ENCODE measurements around the gene PAPSS1.

PAPSS1 gene

DNA sequence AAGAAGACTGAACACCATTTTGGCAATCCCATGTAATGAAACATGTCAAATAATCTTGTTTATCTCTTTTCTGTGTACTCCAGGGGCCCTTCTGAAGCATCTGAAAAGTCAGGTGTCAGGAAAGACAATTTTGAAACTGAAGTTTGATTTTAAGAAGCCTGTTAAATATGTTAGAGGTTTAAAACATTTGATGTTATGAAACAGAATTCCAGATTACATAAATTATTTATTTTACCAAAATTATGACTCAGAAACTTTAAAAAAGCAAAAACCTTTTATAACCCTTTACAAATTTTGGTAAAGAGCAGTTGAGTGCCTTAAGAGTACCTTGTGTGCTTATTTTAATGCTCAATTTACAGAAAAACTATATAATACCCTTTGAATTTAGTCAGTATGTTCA lies 130.8 kb downstream of the PAPSS1 start:
- no peak overlapping the region for H3K4me3 ChIP-seq

DNA sequence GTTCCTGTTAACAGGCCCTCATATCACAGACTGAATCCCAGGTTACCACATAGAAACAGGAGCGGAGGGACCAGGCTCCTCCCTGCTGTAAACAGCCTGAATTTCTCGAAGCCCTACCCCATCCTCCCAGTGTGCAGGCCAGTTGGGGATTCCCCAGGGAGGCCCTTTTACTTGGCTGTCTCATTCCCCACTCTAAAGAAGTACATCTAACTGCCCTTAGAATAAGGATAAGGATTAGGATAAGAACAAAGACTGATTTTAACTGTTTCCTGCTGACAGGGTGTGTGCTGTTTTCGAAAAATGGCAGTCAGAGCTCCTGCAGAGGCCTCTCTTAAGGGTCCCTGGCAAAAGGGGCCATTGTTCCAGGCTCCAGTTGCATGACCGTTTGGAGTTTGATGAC lies 133.7 kb downstream of the PAPSS1 start:
- Histone ChIP-seq H3K27ac (no peak overlapping the region), H3K4me3 (no peak overlapping the region)

More for the DNA sequence above, 130.8 kb downstream of the PAPSS1 start:
- no peak overlapping the region for H3K27ac ChIP-seq

DNA sequence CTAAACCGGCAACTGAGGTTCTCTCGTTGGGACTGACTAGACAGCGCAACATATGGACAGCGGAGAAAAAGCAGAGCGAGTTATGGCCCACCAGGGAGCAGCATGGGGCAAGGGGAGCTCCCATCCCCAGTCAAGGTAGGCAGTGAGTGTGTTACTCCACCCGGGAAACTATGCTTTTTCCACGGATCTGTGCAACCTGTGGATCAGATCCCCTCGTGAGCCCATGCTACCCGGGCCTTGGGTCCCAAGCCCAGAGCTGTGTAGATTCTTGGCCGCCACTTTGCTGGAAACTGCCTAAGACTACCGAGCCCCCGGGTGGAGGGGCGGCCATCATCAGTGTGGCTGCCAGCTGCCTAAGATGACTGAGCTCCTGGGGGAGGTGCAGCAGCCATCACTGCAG lies 140.9 kb downstream of the PAPSS1 start:
- Histone ChIP-seq H3K4me3 (no peak overlapping the region), H3K27ac (no peak overlapping the region)

DNA sequence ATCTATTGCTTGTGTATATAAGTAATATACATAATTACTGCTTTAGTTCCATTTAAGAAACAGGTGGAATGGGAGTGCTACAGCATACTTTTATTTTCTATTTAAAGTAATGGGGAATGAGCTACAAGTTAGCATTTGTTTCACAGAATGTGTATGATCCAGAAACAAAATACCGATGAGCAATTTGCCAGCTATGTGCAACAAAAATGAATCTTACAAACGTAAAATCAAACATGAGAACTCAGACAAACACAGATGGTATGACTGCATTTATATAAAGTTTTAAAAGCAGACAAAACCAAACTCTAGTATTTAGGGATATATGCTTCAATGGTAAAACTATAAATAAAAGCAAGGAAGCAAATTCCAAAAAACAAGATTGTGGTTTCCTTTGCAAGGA lies 141.7 kb downstream of the PAPSS1 start:
- H3K27ac ChIP-seq = no peak overlapping the region
- H3K4me3 ChIP-seq = no peak overlapping the region

DNA sequence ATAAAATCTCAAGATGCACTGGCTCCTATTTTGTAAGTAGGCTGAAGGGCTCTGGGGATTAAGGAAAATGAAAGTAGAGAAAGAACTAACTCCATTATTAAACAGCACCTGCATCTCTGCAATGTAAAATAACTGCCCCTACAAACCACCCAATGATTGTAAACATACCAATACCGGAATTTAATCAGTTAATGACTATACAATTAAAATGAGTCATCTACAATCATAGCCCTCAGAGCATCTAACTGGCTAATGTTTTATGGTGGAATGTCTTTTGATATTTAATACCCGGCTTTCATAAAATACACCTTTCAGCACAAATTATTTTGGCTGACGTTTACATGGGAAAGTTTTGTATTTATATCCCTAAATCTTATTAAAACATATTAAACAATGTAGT lies 142.3 kb downstream of the PAPSS1 start:
- H3K27ac ChIP-seq = no peak overlapping the region

DNA sequence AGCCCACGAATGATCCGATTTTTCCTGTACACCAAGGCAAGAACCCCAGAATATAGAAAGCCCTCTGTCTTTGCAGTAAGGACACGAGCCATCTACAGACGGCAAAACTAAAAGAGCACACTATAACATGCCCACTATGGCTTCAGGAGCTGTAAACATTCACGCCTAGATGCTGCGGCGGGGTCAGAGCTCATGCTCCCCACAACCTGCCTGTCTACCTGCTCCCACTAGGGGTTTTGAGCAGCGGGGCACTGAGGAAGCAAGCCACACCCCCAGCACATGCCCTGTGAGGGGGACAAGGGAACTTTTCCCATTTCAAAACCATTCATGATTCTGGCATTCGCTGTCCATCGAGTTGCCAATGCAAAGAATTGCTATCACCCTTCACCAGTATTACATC lies 144.8 kb downstream of the PAPSS1 start:
- no peak overlapping the region for H3K27ac ChIP-seq
- no peak overlapping the region for H3K4me3 ChIP-seq

More for the DNA sequence above, 142.3 kb downstream of the PAPSS1 start:
- no peak overlapping the region for H3K4me3 ChIP-seq

DNA sequence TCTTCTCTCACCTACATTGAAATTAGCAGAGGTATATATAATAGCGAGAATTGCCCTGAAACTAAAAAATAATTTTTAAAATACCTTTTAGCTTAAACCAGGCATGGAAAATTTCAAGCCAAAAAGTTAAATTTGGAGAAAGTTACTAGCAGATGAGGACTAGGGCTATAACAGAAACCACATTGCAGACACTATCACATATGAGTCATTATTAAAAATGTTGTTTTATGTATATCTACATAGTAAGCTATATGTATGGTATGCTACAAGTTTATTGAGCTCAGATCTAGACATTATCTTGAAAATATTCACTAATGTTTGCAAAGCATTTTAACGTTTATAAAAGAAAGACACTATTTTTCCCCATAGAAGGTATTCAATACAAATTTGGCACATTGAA lies 147.8 kb downstream of the PAPSS1 start:
- Histone ChIP-seq H3K4me3 (no peak overlapping the region), H3K27ac (no peak overlapping the region)

DNA sequence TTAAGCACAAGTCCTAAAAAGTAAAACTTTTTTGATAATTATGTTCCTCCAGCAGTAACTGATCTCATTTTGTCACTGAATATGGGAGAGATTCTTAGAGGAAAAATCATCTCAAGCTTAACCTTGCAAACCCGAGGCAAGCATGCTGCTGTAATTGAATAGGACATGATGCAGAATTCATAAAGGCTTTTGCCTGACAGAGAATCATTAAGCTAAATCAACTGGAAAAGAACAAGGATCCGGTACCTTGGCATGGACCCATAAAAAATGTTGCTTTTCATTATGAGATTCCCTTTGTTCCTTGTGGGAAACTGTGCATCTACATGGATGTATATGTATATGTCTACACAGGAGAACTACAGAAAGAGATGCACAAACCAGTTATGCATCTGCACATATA lies 149.1 kb downstream of the PAPSS1 start:
- H3K27ac ChIP-seq = no peak overlapping the region
- no peak overlapping the region for H3K4me3 ChIP-seq

DNA sequence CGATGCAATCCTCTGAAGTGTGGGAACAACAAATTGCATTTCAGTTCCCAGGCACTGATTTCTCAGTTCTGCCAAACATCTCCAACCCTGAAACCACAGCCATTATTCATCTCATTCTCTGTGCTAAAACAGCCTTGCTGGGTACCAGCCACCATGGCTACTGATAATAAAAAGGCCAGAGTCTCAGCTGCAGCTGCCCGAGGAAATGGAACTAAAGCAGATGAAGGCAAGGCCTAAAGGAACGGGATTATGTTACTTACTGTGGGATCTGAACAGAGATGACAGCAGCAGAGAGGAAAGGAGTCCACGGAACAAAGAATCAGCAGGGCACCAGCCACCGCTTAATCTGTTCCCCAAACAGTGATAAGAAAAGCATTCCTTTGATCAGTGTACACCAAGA lies 155.7 kb downstream of the PAPSS1 start:
- Histone ChIP-seq H3K27ac (no peak overlapping the region), H3K4me3 (no peak overlapping the region)

All from skin epidermis (tissue), 12 donors.